Measurements from ENCODE around the gene PCSK5.

Gene PCSK5

GRCh38 chr9:76203373-76203772, 312.9 kb downstream of the PCSK5 start:
- no peak for DNase-seq

GRCh38 chr9:76206821-76207220, 316.3 kb downstream of the PCSK5 start:
- no peak for DNase-seq

- no peak for DNase-seq
Measured at GRCh38 chr9:76213751-76214150, 323.3 kb downstream of the PCSK5 start.

- no peak for DNase-seq
Measured at GRCh38 chr9:76215066-76215465, 324.6 kb downstream of the PCSK5 start.

GRCh38 chr9:76216161-76216649, 325.7 kb downstream of the PCSK5 start:
- DNase-seq, result no peak

GRCh38 chr9:76218117-76218885, 327.8 kb downstream of the PCSK5 start:
- no peak for DNase-seq

GRCh38 chr9:76218886-76219445, 328.5 kb downstream of the PCSK5 start:
- DNase-seq, result no peak

- DNase-seq, result no peak
Measured at GRCh38 chr9:76219560-76220151, 329.2 kb downstream of the PCSK5 start.

GRCh38 chr9:76221423-76221822, 330.9 kb downstream of the PCSK5 start:
- DNase-seq, result no peak

GRCh38 chr9:76223749-76224340, 333.4 kb downstream of the PCSK5 start:
- no peak for DNase-seq

GRCh38 chr9:76227156-76227555, 336.7 kb downstream of the PCSK5 start:
- DNase-seq, result no peak

GRCh38 chr9:76231001-76231400, 340.5 kb downstream of the PCSK5 start:
- no peak for DNase-seq

- no peak for DNase-seq
Measured at GRCh38 chr9:76232861-76233489, 342.5 kb downstream of the PCSK5 start.

- DNase-seq, result no peak
Measured at GRCh38 chr9:76240578-76240977, 350.1 kb downstream of the PCSK5 start.

GRCh38 chr9:76245518-76245917, 355.0 kb downstream of the PCSK5 start:
- DNase-seq, result no peak

GRCh38 chr9:76246680-76247079, 356.2 kb downstream of the PCSK5 start:
- DNase-seq, result no peak

- no peak for DNase-seq
Measured at GRCh38 chr9:76247426-76247825, 357.0 kb downstream of the PCSK5 start.

- no peak for DNase-seq
Measured at GRCh38 chr9:76249309-76249708, 358.8 kb downstream of the PCSK5 start.

- DNase-seq, result no peak
Measured at GRCh38 chr9:76255781-76256455, 365.4 kb downstream of the PCSK5 start.

GRCh38 chr9:76257311-76257710, 366.8 kb downstream of the PCSK5 start:
- DNase-seq, result no peak

GRCh38 chr9:76266649-76267283, 376.3 kb downstream of the PCSK5 start:
- DNase-seq, result no peak

GRCh38 chr9:76267284-76267652, 376.8 kb downstream of the PCSK5 start:
- no peak for DNase-seq
